Measurements from ENCODE around the gene RHOB.

Gene RHOB

GRCh38 chr2:20429528-20429927, 17.3 kb upstream of the RHOB start:
- TF ChIP-seq ZFX (IDR thresholded peaks at IDR 0.05) = no peak
- no peak for TF ChIP-seq CTCF (conservative IDR thresholded peaks at IDR 0.05)
- no peak overlapping the region for H3K27ac ChIP-seq

- no peak overlapping the region for H3K27ac ChIP-seq
- TF ChIP-seq ZFX (IDR thresholded peaks at IDR 0.05) (no peak), CTCF (conservative IDR thresholded peaks at IDR 0.05) (no peak)
These were observed 16.8 kb upstream of the RHOB start for GRCh38 chr2:20430035-20430434.

- H3K27ac ChIP-seq = no peak overlapping the region
These were observed 16.2 kb upstream of the RHOB start for GRCh38 chr2:20430461-20431300.

GRCh38 chr2:20431301-20431698, 15.6 kb upstream of the RHOB start:
- no peak for TF ChIP-seq ZFX (IDR thresholded peaks at IDR 0.05)
- no peak for TF ChIP-seq CTCF (conservative IDR thresholded peaks at IDR 0.05)
- H3K27ac ChIP-seq = no peak overlapping the region

More at GRCh38 chr2:20430461-20431300, 16.2 kb upstream of the RHOB start:
- TF ChIP-seq CTCF (conservative IDR thresholded peaks at IDR 0.05) (no peak), ZFX (IDR thresholded peaks at IDR 0.05) (no peak)

- H3K27ac ChIP-seq = no peak overlapping the region
- TF ChIP-seq ZFX (IDR thresholded peaks at IDR 0.05) = no peak
- no peak for TF ChIP-seq CTCF (conservative IDR thresholded peaks at IDR 0.05)
These were observed 15.1 kb upstream of the RHOB start for GRCh38 chr2:20431772-20432171.

- TF ChIP-seq CTCF (conservative IDR thresholded peaks at IDR 0.05) (no peak), ZFX (IDR thresholded peaks at IDR 0.05) (no peak)
- no peak overlapping the region for H3K27ac ChIP-seq
These were observed 14.2 kb upstream of the RHOB start for GRCh38 chr2:20432714-20433113.

GRCh38 chr2:20433249-20433648, 13.6 kb upstream of the RHOB start:
- H3K27ac ChIP-seq = no peak overlapping the region
- TF ChIP-seq CTCF (conservative IDR thresholded peaks at IDR 0.05) = no peak
- no peak for TF ChIP-seq ZFX (IDR thresholded peaks at IDR 0.05)

Data from C4-2B (cell line).